ENCODE data around the gene TPP1. TPM values are rescaled to one million over a fixed set of nuclear protein-coding genes. Genes with fewer than 3 reads are reported as not detected.

The TPP1 gene
- total RNA-seq, 6 experiments from 2014 or later, result 62.5 to 159 (median 81.0) TPM

GRCh38 chr11:6640036-6640984, 21.1 kb upstream of the TPP1 start:
- no CpG with 5 or more reads among the region's 36 CpGs for WGBS (ENCODE audit: insufficient coverage, low coverage, low lambda C conversion rate, missing lambda C conversion rate)
- no peaks in the 10 kb centered on the region for H3K27me3 ChIP-seq
- ATAC-seq (no peak), DNase-seq (no peak)
- TF ChIP-seq POLR2A (IDR thresholded peaks at IDR 0.05), result no peak
- no peak for TF ChIP-seq CTCF (IDR thresholded peaks at IDR 0.05)
- H3K4me3 ChIP-seq, result no peak overlapping the region
- H3K9me3 ChIP-seq, result no peaks in the 10 kb centered on the region
- no peak overlapping the region for H3K27ac ChIP-seq
- H3K36me3 ChIP-seq, result no peaks in the 10 kb centered on the region
- H3K4me1 ChIP-seq, result peaks cover 0 to 23% (median 13%) of the 10 kb centered on the region in 4 donors
- intact Hi-C loops (cut with DNase I), result no loop called here

GRCh38 chr11:6638429-6638828, 19.2 kb upstream of the TPP1 start:
- Histone ChIP-seq H3K27me3 (no peaks in the 10 kb centered on the region), H3K4me3 (no peak overlapping the region), H3K9me3 (no peaks in the 10 kb centered on the region), H3K4me1 (peaks cover 0 to 36% (median 17%) of the 10 kb centered on the region in 4 donors), H3K27ac (peak overlapping the region; percentile 6 to 12 (median 11)), H3K36me3 (no peaks in the 10 kb centered on the region)
- TF ChIP-seq CTCF (IDR thresholded peaks at IDR 0.05) (no peak), POLR2A (IDR thresholded peaks at IDR 0.05) (no peak)
- intact Hi-C loops (cut with DNase I), result no loop called here
- DNase-seq (no peak), ATAC-seq (peak in 1 of 4 donors; percentile 4)
- 66% methylated on average over 3 of the region's 4 CpGs for WGBS (ENCODE audit: insufficient coverage, low coverage, low lambda C conversion rate, missing lambda C conversion rate)

- H3K9me3 ChIP-seq, result no peaks in the 10 kb centered on the region
- WGBS (ENCODE audit: insufficient coverage, low coverage, low lambda C conversion rate, missing lambda C conversion rate), result 14% methylated on average over 3 of the region's 3 CpGs
- H3K27ac ChIP-seq, result peak overlapping the region in 2 of 3 donors; percentile 11 to 12
- H3K4me1 ChIP-seq, result peaks cover 0 to 36% (median 17%) of the 10 kb centered on the region in 4 donors
- ATAC-seq, result peak; percentile 84 to 89 (median 88)
- intact Hi-C loops (cut with DNase I), result no loop called here
- TF ChIP-seq POLR2A (IDR thresholded peaks at IDR 0.05), result no peak
- no peak for TF ChIP-seq CTCF (IDR thresholded peaks at IDR 0.05)
- no peaks in the 10 kb centered on the region for H3K27me3 ChIP-seq
- peak; percentile 73 to 81 (median 77) for DNase-seq
- no peaks in the 10 kb centered on the region for H3K36me3 ChIP-seq
- no peak overlapping the region for H3K4me3 ChIP-seq
Observed at GRCh38 chr11:6637871-6638270, 18.6 kb upstream of the TPP1 start.

- no peak for TF ChIP-seq CTCF (IDR thresholded peaks at IDR 0.05)
- no peak for TF ChIP-seq POLR2A (IDR thresholded peaks at IDR 0.05)
- intact Hi-C loops (cut with DNase I), result no loop called here
- no peak overlapping the region for H3K4me3 ChIP-seq
- H3K27me3 ChIP-seq, result no peaks in the 10 kb centered on the region
- no peaks in the 10 kb centered on the region for H3K9me3 ChIP-seq
- DNase-seq (no peak), ATAC-seq (no peak)
- no peaks in the 10 kb centered on the region for H3K36me3 ChIP-seq
- H3K4me1 ChIP-seq, result peaks cover 0 to 36% (median 17%) of the 10 kb centered on the region in 4 donors
- peak overlapping the region in 1 of 3 donors; percentile 26 for H3K27ac ChIP-seq
- 71% methylated on average over 2 of the region's 3 CpGs for WGBS (ENCODE audit: insufficient coverage, low coverage, low lambda C conversion rate, missing lambda C conversion rate)
Observed at GRCh38 chr11:6636480-6636879, 17.3 kb upstream of the TPP1 start.
